Measurements from ENCODE around the gene FAM20A. TPM values are rescaled to one million over a fixed set of nuclear protein-coding genes. Genes with fewer than 3 reads are reported as not detected.

FAM20A gene
- total RNA-seq, 1 donor from 2014 or later: 0.37 TPM

- Mint-ChIP-seq H3K27me3 (ENCODE audit: unreplicated experiment) (no peaks in the 10 kb centered on the region), H3K27ac (ENCODE audit: unreplicated experiment) (no peak overlapping the region), H3K4me3 (ENCODE audit: unreplicated experiment) (no peak overlapping the region), H3K4me1 (ENCODE audit: low read depth, unreplicated experiment) (no peaks in the 10 kb centered on the region), H3K9me3 (ENCODE audit: unreplicated experiment) (no peaks in the 10 kb centered on the region), H3K36me3 (ENCODE audit: unreplicated experiment) (peaks cover 11% of the 10 kb centered on the region)
- TF ChIP-seq CTCF (IDR thresholded peaks at IDR 0.05; ENCODE audit: partially characterized antibody, unreplicated experiment): no peak
- no peak for DNase-seq
Observed at GRCh38 chr17:68611353-68612208, 10.4 kb upstream of the FAM20A start.

GRCh38 chr17:68610554-68610953, 9.4 kb upstream of the FAM20A start:
- no peaks in the 10 kb centered on the region for H3K4me1 Mint-ChIP-seq (ENCODE audit: low read depth, unreplicated experiment)
- no peaks in the 10 kb centered on the region for H3K27me3 Mint-ChIP-seq (ENCODE audit: unreplicated experiment)
- H3K4me3 Mint-ChIP-seq (ENCODE audit: unreplicated experiment): no peak overlapping the region
- H3K36me3 Mint-ChIP-seq (ENCODE audit: unreplicated experiment): peaks cover 11% of the 10 kb centered on the region
- TF ChIP-seq CTCF (IDR thresholded peaks at IDR 0.05; ENCODE audit: partially characterized antibody, unreplicated experiment): no peak
- no peak for DNase-seq
- H3K9me3 Mint-ChIP-seq (ENCODE audit: unreplicated experiment): no peaks in the 10 kb centered on the region
- no peak overlapping the region for H3K27ac Mint-ChIP-seq (ENCODE audit: unreplicated experiment)

GRCh38 chr17:68608515-68609130, 7.5 kb upstream of the FAM20A start:
- H3K4me3 Mint-ChIP-seq (ENCODE audit: unreplicated experiment): no peak overlapping the region

DNA sequence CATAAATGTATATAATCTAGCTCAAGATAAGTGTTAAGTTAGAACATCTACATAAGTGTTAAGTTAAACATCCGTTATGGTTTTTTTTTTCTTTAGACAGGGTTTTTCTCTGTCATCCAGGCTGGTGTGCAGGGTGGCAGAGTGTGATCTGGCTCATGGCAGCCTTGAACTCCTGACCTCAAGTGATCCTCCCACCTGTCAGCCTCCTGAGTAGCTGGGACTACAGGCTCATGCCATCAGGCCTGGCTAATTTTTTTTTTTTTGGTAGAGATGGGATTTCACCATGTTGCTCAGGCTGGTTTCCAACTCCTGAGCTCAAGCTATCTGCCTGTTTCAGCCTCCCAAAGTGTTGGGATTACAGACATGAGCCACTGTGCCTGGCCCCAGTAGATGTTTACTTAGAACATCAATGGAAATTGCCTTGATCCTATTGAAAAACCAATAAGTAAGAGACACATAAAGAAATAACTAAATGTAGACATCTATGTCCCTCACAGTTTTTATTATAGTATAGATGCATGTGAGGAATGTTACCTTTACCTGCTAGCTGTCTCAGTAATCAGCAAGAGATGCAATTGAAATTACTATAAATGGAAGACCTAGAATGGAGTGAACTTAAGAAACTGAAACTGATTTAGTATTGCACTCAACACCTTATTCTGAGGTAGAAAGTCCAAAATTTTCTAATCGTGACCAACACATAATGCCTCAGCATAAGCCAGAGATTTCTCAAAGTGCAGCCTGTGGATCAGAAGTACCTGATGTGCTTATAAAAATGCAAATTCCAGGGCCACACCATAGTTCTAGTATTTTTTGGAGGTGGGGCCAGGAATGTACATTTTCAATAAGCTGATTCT, 5.5 kb upstream of the FAM20A start:
- Mint-ChIP-seq H3K4me3 (ENCODE audit: unreplicated experiment) (no peak overlapping the region), H3K27ac (ENCODE audit: unreplicated experiment) (no peak overlapping the region), H3K9me3 (ENCODE audit: unreplicated experiment) (peaks cover 1% of the 10 kb centered on the region), H3K27me3 (ENCODE audit: unreplicated experiment) (peaks cover 5% of the 10 kb centered on the region), H3K36me3 (ENCODE audit: unreplicated experiment) (peaks cover 11% of the 10 kb centered on the region), H3K4me1 (ENCODE audit: low read depth, unreplicated experiment) (no peaks in the 10 kb centered on the region)
- no peak for DNase-seq
- TF ChIP-seq CTCF (IDR thresholded peaks at IDR 0.05; ENCODE audit: partially characterized antibody, unreplicated experiment): no peak

More at GRCh38 chr17:68608515-68609130, 7.5 kb upstream of the FAM20A start:
- TF ChIP-seq CTCF (IDR thresholded peaks at IDR 0.05; ENCODE audit: partially characterized antibody, unreplicated experiment): no peak
- Mint-ChIP-seq H3K4me1 (ENCODE audit: low read depth, unreplicated experiment) (no peaks in the 10 kb centered on the region), H3K27ac (ENCODE audit: unreplicated experiment) (no peak overlapping the region), H3K27me3 (ENCODE audit: unreplicated experiment) (no peaks in the 10 kb centered on the region), H3K9me3 (ENCODE audit: unreplicated experiment) (no peaks in the 10 kb centered on the region), H3K36me3 (ENCODE audit: unreplicated experiment) (peaks cover 11% of the 10 kb centered on the region)
- no peak for DNase-seq

All from glutamatergic neuron (in vitro differentiated cells).